GM23338 (cell line): ENCODE measurements around the gene EPHB2. TPM values are rescaled to one million over a fixed set of nuclear protein-coding genes. Genes with fewer than 3 reads are reported as not detected.

ENCODE experiments used
- CREB1 ChIP-seq: fragments of 250-450 bp; sonication (Bioruptor Pico); IDR thresholded peaks from 2 replicates; pipeline ENCODE4 v1.5.0; 2020; ENCODE audit warnings: low read depth, mild to moderate bottlenecking, moderate library complexity
- CTCF ChIP-seq, 2 experiments: fragments of 200-600 bp in 1 of 2; sonication (generic) in 1 of 2; conservative IDR thresholded peaks; 2 replicates each; pipeline versions ENCODE4 v1.5.1 to v1.6.1; 2016 to 2017; ENCODE audit warnings: antibody characterized with exemption in 2 of 2, low read depth in 2 of 2, mild to moderate bottlenecking in 2 of 2, moderate library complexity in 1 of 2
- ETS1 ChIP-seq: IDR thresholded peaks from 2 replicates; pipeline ENCODE4 v1.6.1; 2016; ENCODE audit warnings: antibody characterized with exemption
- EZH2phosphoT487 ChIP-seq: fragments of 200-600 bp; sonication (generic); IDR thresholded peaks from one replicate; pipeline ENCODE4 v1.8.1; 2018; ENCODE audit warnings: antibody characterized with exemption; ENCODE audit not compliant: unreplicated experiment
- NANOG ChIP-seq: IDR thresholded peaks from 2 replicates; pipeline ENCODE4 v1.6.1; 2016; ENCODE audit warnings: antibody characterized with exemption, borderline replicate concordance
- STAT1 ChIP-seq: IDR thresholded peaks from one replicate; pipeline ENCODE4 v1.6.1; 2016; ENCODE audit warnings: antibody characterized with exemption; ENCODE audit not compliant: unreplicated experiment
- ZNF331 ChIP-seq: fragments of 250-450 bp; sonication (Bioruptor Pico); IDR thresholded peaks from 2 replicates; pipeline ENCODE4 v1.5.0; 2020; ENCODE audit warnings: low read depth, mild to moderate bottlenecking, moderate library complexity
- ZNF462 ChIP-seq: fragments of 250-450 bp; sonication (Bioruptor Pico); IDR thresholded peaks from 2 replicates; pipeline ENCODE4 v1.5.0; 2020; ENCODE audit warnings: mild to moderate bottlenecking, moderate library complexity
- polyA plus RNA-seq: library from polyadenylated mRNA; unstranded; fragments of >200 nt; fragmentation: Nextera tagmentation; extraction: Ambion mirVana; gene quantifications from 2 replicates; pipeline ENCODE4 v1.2.1, GENCODE V29; 2016
- total RNA-seq: library from RNA; depleted of rRNA; stranded (reverse); fragments of >200 nt; shearing (Covaris generic); gene quantifications from 2 replicates; pipeline ENCODE4 v1.2.3, GENCODE V29; 2014

EPHB2 gene
- total and polyA plus RNA-seq, 2 experiments from 2014 or later = 4.1 to 20.1 TPM

DNA sequence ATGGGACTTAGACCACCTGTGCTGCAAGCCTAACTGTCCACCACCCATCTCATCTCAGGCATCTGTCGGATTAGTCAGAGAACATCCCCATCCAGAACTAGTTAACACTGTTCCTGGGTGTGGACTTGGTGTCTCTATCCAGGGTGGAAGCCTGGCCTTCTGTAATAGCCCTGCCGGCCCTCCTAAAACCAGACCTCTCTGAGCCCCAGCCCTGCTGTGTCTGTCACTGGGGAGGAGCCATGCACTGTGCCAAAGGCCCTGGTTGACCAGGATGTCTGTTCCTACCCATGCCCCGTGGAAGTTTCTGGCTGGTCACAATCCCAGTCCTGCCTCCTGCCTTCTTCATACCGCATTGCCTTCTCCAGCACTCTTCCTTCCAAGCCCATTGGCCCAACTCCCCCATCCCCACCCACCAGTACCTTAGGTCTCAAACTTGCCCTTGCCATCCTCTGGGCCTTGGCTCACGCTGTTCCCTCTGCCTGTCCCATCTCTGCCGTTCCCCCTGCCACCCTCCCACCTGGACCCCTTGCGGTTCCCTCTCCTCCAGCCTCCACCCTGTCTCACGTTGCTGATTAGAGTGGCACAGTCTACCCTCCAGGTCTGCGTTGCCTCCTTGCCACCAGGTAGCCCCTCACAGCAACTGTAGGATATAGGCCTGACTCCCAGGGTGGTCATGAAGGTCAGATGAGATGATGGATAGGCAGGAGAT, 105.6 kb downstream of the EPHB2 start (continued):
- TF ChIP-seq ZNF462 (CRISPR knock-in tag) (no peak), CTCF (conservative IDR thresholded peaks at IDR 0.05; ENCODE audit: low read depth in 2 of 2) (no peak), EZH2phosphoT487 (no peak), ETS1 (no peak), CREB1 (CRISPR knock-in tag) (no peak), NANOG (no peak), ZNF331 (CRISPR knock-in tag) (no peak), STAT1 (no peak)
